ENCODE measurements around the gene PPM1H. TPM values are rescaled to one million over a fixed set of nuclear protein-coding genes. Genes with fewer than 3 reads are reported as not detected.

The PPM1H gene
- total RNA-seq, 4 donors from 2014 or later, result 1.7 to 7.4 (median 3.4) TPM

DNA sequence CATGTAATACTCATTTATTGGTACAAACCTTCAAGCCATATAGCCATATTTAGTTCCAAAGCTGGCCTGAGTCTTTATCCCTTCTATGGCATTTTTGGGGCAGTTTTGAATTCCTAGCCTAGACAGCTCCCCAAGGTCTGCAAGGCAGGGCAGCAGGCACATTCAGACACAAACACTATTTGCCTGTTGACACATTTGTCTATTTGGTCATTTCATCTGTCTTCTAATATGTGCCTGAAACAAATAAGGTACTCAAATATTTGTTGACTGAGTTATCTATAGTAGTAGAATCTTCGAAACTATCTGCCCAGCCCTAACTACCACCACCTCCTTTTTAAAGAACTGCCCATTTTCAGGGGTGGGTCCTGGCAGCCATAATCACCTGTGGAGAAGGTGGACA, 9.3 kb downstream of the PPM1H start:
- H3K4me1 ChIP-seq, result no peaks in the 10 kb centered on the region
- TF ChIP-seq, protein P1, sequence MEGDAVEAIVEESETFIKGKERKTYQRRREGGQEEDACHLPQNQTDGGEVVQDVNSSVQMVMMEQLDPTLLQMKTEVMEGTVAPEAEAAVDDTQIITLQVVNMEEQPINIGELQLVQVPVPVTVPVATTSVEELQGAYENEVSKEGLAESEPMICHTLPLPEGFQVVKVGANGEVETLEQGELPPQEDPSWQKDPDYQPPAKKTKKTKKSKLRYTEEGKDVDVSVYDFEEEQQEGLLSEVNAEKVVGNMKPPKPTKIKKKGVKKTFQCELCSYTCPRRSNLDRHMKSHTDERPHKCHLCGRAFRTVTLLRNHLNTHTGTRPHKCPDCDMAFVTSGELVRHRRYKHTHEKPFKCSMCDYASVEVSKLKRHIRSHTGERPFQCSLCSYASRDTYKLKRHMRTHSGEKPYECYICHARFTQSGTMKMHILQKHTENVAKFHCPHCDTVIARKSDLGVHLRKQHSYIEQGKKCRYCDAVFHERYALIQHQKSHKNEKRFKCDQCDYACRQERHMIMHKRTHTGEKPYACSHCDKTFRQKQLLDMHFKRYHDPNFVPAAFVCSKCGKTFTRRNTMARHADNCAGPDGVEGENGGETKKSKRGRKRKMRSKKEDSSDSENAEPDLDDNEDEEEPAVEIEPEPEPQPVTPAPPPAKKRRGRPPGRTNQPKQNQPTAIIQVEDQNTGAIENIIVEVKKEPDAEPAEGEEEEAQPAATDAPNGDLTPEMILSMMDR (IDR thresholded peaks at IDR 0.05), result no peak
- TF ChIP-seq POLR2A (IDR thresholded peaks at IDR 0.05), result no peak
- no peak overlapping the region for H3K4me3 ChIP-seq
- H3K9me3 ChIP-seq, result no peaks in the 10 kb centered on the region
- no peaks in the 10 kb centered on the region for H3K36me3 ChIP-seq
- DNase-seq, result no peak
- no peak overlapping the region for H3K27ac ChIP-seq
- H3K27me3 ChIP-seq, result no peaks in the 10 kb centered on the region

DNA sequence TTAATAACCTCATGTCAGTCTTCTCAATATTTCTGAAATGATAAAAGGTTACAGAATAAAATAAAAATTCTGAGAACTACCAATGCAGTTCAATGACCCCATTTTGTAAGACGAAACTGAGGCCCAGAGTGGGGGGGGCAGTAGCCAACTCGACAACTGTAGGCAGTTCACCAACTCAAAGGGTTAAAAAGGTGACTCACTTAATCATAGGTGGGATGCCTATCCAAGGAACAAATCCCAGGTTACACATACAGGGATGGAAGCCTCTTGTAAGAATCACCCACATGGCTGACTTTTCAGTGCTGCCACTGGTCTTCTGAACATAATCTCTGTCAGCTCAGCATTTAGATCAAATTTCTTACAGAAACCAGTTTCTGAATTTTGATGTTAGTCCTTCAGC, 10.9 kb downstream of the PPM1H start:
- H3K27ac ChIP-seq, result no peak overlapping the region
- no peaks in the 10 kb centered on the region for H3K4me1 ChIP-seq
- H3K27me3 ChIP-seq, result no peaks in the 10 kb centered on the region
- DNase-seq, result no peak
- no peak overlapping the region for H3K4me3 ChIP-seq
- no peaks in the 10 kb centered on the region for H3K9me3 ChIP-seq
- no peaks in the 10 kb centered on the region for H3K36me3 ChIP-seq
- TF ChIP-seq, protein P1 (IDR thresholded peaks at IDR 0.05), result no peak
- TF ChIP-seq POLR2A (IDR thresholded peaks at IDR 0.05), result no peak

DNA sequence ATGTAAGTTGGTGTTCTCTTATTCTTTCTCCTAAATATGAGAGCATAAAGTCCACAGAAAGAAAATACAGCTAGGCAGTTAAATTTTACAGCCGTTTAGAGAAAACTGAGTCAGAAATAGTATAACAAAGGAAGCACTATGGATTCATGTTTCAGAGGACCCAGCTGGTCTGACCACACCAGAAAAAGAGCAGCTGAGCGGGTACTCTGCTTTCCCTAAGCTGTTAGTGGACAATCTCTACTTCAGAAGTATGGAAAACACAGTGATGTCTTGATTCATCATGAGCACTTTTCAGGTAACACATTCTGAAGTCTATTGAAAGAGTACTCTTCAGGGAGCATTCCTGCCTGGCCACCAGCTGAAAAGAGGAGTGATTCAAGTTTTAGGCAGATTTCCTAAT, 12.4 kb downstream of the PPM1H start:
- no peaks in the 10 kb centered on the region for H3K9me3 ChIP-seq
- H3K36me3 ChIP-seq, result no peaks in the 10 kb centered on the region
- no peak for TF ChIP-seq POLR2A (IDR thresholded peaks at IDR 0.05)
- TF ChIP-seq, protein P1 (IDR thresholded peaks at IDR 0.05), result no peak
- no peak overlapping the region for H3K4me3 ChIP-seq
- no peaks in the 10 kb centered on the region for H3K4me1 ChIP-seq
- no peak overlapping the region for H3K27ac ChIP-seq
- H3K27me3 ChIP-seq, result no peaks in the 10 kb centered on the region
- DNase-seq, result no peak

DNA sequence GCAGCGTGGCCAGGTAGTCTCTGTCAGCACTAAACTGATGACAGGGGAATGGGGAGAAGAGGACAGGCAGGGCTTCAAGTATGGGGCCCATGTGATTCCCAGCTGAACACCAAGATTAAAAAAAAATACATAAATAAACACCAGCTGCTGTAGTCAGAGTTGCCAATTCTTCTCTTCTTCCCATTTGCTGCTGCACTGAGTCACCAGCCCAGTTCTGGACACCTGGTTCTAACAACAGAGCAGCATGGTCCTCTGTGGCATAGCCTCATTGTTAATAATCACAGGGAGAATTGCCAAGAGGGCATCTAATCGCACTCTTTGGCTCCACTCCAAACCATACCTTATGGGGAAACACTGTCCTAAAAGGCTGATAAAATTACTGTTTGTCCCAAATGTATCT, 15.1 kb downstream of the PPM1H start:
- Histone ChIP-seq H3K27me3 (no peaks in the 10 kb centered on the region), H3K4me1 (no peaks in the 10 kb centered on the region), H3K36me3 (no peaks in the 10 kb centered on the region), H3K9me3 (no peaks in the 10 kb centered on the region), H3K27ac (no peak overlapping the region), H3K4me3 (no peak overlapping the region)
- no peak for DNase-seq
- TF ChIP-seq POLR2A (IDR thresholded peaks at IDR 0.05), result no peak
- TF ChIP-seq, protein P1 (IDR thresholded peaks at IDR 0.05), result no peak

DNA sequence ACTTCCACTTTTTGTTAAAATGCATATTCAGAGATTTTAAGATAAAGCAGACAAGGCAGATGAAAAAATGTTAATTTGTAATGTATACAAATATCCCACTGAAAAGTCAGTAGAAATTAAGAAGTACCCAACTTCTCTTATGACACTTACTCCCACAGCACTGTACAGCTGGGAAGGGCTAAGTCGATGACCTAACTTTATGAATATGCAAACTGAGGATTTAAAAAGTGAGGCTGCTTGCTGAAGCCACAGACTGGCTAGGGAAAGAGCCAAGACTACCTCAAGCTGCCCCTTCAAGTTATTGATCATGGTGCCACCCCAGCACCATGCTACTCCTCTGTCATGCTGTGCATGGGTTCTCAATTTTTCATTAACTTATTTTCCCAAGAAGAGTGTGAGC, 17.0 kb downstream of the PPM1H start:
- DNase-seq, result no peak
- Histone ChIP-seq H3K4me1 (no peaks in the 10 kb centered on the region), H3K4me3 (no peak overlapping the region), H3K27ac (no peak overlapping the region), H3K9me3 (no peaks in the 10 kb centered on the region), H3K36me3 (no peaks in the 10 kb centered on the region), H3K27me3 (no peaks in the 10 kb centered on the region)
- TF ChIP-seq POLR2A (IDR thresholded peaks at IDR 0.05), result no peak
- TF ChIP-seq, protein P1 (IDR thresholded peaks at IDR 0.05), result no peak
